GM20431 (cell line): ENCODE results near the gene PPFIBP1.
"Not testable (repeated sequence)": the region's sequence is repeated elsewhere in the genome, so short reads cannot be mapped to it uniquely, and the experiment has no call there.

Source experiments
- in situ Hi-C: fragments of 300-500 bp; cut with MseI, MboI; formaldehyde crosslinking; loops from one replicate; pipeline ENCODE4 v1.15.0; 2020; ENCODE audit warnings: low sequenced_read_pairs; ENCODE audit not compliant: unreplicated experiment

Gene PPFIBP1

GRCh38 chr12:27583057-27583797 is 59.2 kb downstream of the PPFIBP1 start:
- in situ Hi-C loops = no loop called here

DNA sequence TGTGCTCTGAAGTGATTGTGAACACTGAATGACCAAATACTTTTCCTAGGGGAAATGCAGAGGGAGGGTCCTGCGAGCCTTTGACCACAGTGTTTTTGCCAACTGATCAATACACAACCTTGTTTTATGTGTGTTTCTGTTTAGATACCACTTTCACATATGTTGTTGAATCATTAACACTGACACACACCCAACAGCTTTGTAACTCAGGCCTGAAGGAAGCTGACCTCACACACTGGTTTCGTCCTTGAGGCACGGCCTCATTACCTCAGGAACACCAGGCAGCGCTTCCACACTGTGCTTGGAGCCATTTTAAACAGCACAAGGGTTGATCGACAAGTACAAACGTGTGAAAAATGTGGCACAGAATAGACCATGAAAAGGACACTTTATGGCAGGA is 60.0 kb downstream of the PPFIBP1 start:
- in situ Hi-C loops = no loop called here

- in situ Hi-C loops = no loop called here
Observed at GRCh38 chr12:27585739-27586265, 61.8 kb downstream of the PPFIBP1 start.

DNA sequence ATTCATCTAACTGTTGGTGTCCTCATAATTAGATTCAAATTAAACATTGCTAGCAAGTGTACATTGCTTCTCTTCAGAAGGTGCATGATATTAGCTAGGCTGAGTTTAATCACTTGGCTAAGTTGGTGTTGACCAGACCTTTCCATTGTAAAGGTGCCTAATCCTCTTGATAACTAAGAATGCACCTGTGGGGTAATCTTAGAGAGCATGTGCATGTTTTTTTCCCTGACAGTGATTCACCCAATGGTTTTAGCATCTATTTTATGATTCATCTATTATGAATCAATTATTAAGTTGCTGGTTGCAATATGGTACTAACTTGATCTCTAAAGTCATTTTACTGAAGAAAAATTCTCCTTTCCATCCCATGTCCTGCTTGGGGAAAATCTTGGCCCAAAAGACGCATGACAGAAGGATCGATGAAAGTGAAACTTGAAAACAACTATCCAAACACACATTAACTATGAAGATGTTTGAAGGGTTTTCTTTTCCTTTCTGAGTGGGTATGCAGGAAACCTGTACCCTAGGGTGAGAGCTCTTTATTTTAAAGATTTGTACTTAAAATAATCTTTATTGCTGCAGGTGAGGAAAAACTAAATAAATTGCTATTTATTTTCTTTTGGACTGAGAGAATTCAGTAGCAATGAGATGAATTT is 64.2 kb downstream of the PPFIBP1 start:
- in situ Hi-C loops = not testable (repeated sequence)

DNA sequence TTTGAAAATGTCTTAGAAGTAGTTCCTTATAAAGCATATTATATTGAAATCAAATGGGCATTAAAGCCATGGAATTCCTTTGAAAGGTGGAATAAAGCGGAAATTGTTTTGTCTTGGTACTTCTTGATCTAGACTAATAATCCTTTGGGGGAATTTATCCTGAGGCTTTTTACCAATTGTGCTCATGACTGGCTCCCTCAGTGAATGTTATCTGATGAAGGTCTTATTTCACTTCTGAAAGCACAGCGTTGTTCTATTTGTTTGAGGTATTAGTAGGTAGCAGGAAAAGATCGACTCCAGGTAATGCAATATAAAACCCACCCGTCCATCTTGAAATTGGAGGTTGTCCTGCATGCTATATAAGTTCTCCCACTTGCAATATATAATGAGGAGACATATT is 64.8 kb downstream of the PPFIBP1 start:
- in situ Hi-C loops = no loop called here

GRCh38 chr12:27589419-27589818 is 65.4 kb downstream of the PPFIBP1 start:
- in situ Hi-C loops = no loop called here

- in situ Hi-C loops = not testable (repeated sequence)
Observed at GRCh38 chr12:27591698-27592097, 67.7 kb downstream of the PPFIBP1 start.

DNA sequence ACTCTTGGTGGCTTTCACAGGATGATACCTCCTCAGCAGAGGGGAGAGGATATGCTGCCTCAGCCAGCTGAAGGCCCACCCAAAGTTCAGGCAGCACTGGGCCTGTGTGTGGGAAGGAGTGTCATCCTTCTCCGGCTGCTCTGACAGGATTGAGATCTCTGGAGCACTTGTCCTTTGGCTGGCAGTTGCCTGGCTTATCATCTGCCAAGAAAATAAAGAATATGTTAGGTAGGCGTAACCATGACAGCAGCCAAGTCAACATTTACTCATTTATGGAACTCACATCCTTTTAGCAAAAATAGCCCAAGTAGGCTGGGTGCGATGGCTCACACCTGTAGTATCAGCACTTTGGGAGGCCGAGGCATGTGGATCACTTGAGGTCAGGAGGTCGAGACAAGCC is 68.5 kb downstream of the PPFIBP1 start:
- in situ Hi-C loops = no loop called here

GRCh38 chr12:27593266-27593665 is 69.3 kb downstream of the PPFIBP1 start:
- in situ Hi-C loops = no loop called here

DNA sequence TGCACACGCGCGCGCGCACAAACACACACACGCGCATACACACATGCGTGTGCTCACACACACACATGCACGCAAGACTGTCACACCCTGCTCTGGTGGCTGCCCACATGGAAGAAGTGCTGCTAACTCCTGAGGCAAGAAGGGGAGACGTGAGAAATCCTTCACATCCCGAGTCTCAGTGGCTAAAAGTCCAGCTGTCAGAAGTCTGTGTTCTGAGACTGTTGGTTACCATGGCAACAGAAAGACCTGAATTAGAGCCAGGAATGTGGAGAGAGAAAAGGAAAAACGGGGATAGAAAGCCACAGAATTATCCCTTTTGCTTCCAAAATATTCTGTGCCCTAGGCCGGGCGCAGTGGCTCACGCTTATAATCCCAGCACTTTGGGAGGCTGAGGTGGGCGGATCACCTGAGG is 71.2 kb downstream of the PPFIBP1 start:
- in situ Hi-C loops = no loop called here

DNA sequence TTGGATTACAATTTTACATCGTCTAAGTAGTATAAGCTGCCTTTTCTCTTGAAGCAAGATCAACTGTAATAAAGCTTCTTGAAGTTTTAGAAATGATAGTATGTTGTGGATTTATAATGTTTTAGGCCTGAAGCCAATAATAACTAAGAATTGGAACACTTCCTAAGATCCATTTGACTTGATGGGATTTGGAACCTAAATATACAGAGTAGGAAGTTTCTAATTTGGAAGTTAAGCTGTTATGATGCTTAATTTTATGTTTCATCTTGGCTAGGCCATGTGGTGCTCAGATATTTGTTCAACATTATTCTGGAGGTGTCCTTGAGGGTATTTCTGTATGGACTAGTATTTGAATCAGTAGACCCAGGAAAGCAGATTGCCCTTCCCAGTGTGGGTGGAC is 74.9 kb downstream of the PPFIBP1 start:
- in situ Hi-C loops = not testable (repeated sequence)

- in situ Hi-C loops = not testable (repeated sequence)
Observed at GRCh38 chr12:27601056-27601828, 77.2 kb downstream of the PPFIBP1 start.

DNA sequence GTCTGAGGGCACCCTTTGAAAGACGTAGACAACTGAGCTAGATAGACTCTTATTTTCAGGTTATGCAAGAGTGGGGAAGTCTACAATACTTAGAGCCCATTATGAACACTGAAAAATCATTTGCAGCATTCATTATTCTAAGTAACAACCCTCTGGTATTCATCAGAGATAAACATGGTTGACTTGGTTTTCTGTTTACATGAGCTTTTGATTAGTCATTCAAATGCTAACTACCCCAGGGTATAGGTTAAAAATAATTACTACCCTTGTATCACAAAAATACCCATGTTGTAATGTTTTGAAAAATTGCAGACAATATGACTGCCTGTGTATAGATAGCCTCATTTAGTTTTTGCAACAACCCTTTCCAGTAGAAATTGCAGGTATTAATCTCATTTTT is 78.5 kb downstream of the PPFIBP1 start:
- in situ Hi-C loops = no loop called here

GRCh38 chr12:27604431-27604830 is 80.4 kb downstream of the PPFIBP1 start:
- in situ Hi-C loops = no loop called here

GRCh38 chr12:27606986-27607385 is 83.0 kb downstream of the PPFIBP1 start:
- in situ Hi-C loops = no loop called here

DNA sequence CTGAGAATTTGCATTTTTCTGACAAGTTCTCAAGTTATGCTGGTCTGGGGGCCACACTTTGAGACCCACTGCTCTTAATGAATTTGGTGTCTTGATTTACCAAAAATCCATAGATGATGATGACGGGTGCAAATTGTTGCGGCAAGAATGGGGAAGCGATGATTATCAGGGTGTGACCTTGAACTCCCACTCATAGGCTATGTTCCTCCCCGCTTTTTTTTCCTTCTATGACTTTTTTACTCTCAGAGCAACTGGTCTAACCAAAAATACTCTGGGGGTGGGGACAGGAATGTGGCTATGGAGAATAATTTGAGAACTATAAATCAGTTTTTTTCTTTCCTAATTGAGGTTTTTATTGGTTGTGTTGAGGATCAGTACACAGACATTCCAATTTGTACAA is 83.6 kb downstream of the PPFIBP1 start:
- in situ Hi-C loops = no loop called here

- in situ Hi-C loops = no loop called here
Observed at GRCh38 chr12:27608890-27609289, 84.9 kb downstream of the PPFIBP1 start.

DNA sequence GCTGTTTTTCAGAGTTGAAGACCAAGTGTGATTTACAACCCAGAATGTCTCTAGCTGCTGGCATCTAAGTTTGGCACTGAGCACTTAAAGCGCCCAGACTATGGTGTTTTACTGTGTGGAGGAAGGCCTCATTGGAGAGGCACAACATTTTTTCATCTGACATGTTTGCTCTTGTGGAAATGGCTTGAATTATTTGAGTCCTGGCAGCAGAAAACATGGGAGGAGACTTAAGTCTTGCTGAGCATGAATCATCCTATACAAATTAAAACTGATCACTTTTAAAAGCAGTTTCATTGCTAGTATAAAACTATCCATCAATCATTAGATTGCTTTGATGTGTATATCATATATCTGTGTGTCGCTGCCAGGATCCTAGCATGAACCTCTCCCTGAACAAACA is 86.4 kb downstream of the PPFIBP1 start:
- in situ Hi-C loops = no loop called here

GRCh38 chr12:27614386-27614785 is 90.4 kb downstream of the PPFIBP1 start:
- in situ Hi-C loops = no loop called here

DNA sequence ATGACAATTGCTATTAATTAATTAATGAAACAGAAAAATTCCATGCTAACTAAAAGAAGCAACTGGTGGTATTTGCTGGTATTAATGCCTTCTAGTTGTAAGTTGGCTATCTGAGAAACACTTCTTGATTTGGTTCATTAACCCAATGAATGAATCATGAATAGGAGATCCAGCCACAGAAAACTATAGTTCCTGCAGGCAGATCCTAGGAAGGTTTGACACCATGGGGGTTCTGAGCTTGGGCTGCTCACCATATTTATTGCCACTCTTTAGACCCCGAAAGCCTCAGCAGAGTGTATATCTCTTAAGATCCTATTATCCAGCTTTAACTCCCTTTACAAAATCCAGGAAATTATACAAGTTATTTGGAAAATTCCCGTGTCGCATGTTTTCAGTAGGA is 90.9 kb downstream of the PPFIBP1 start:
- in situ Hi-C loops = no loop called here
